K562 (cell line): ENCODE measurements around the gene NR1H2. TPM values are rescaled to one million over a fixed set of nuclear protein-coding genes. Genes with fewer than 3 reads are reported as not detected.
A peak's percentile ranks its signal among the peaks of the same experiment; 100 is the strongest.

Source experiments
- ASH1L ChIP-seq: fragments of 450-650 bp; IDR thresholded peaks from 2 replicates; pipeline ENCODE4 v1.6.1; 2018; ENCODE audit warnings: borderline replicate concordance, mild to moderate bottlenecking, low read depth; ENCODE audit not compliant: partially characterized antibody
- BRF2 ChIP-seq: IDR thresholded peaks from 3 replicates; pipeline ENCODE4 v1.6.1; 2011; ENCODE audit warnings: borderline replicate concordance, mild to moderate bottlenecking; ENCODE audit not compliant: insufficient read length, insufficient read depth
- E2F8 ChIP-seq: fragments of 450-650 bp; IDR thresholded peaks from 2 replicates; pipeline ENCODE4 v1.7.1; 2018; ENCODE audit warnings: mild to moderate bottlenecking, low read depth; ENCODE audit not compliant: partially characterized antibody
- ERF ChIP-seq: fragments of 450-650 bp; formaldehyde crosslinking; IDR thresholded peaks from 2 replicates; pipeline ENCODE4 v1.4.0; 2020; ENCODE audit warnings: mild to moderate bottlenecking, mixed read lengths
- HOXB6 ChIP-seq: fragments of 250-450 bp; sonication (Bioruptor Pico); IDR thresholded peaks from 2 replicates; pipeline ENCODE4 v1.5.1; 2022; ENCODE audit warnings: mild to moderate bottlenecking, borderline replicate concordance
- MAFF ChIP-seq: IDR thresholded peaks from 2 replicates; pipeline ENCODE4 v1.6.1; 2012; ENCODE audit warnings: low read length, improper control_type of control experiment
- MYBL2 ChIP-seq, 2 experiments: fragments of 450-650 bp in 1 of 2; sonication (generic) in 1 of 2; formaldehyde crosslinking in 1 of 2; IDR thresholded peaks; 2 replicates each; pipeline versions ENCODE4 v1.6.1 to v1.8.1; 2017 to 2022; ENCODE audit warnings: borderline replicate concordance in 1 of 2, inconsistent platforms in 1 of 2, low read depth in 1 of 2, mild to moderate bottlenecking in 1 of 2, missing genetic modification reagents in 1 of 2, moderate library complexity in 1 of 2
- NCOA1 ChIP-seq: fragments of 450-650 bp; IDR thresholded peaks from 2 replicates; pipeline ENCODE4 v1.6.1; 2016; ENCODE audit warnings: low read depth
- PCBP1 ChIP-seq: fragments of 200-400 bp; formaldehyde crosslinking; IDR thresholded peaks from 2 replicates; pipeline ENCODE4 v1.6.1; 2018; ENCODE audit warnings: mild to moderate bottlenecking, low read depth, low read length; ENCODE audit not compliant: poor library complexity, severe bottlenecking
- PHF8 ChIP-seq: fragments of 200-600 bp; sonication (generic); IDR thresholded peaks from 2 replicates; pipeline ENCODE4 v1.6.1; 2012; ENCODE audit warnings: mixed run types, mild to moderate bottlenecking, inconsistent platforms, low read length, moderate library complexity, borderline replicate concordance
- TCF7L2 ChIP-seq: fragments of 150-350 bp; IDR thresholded peaks from 2 replicates; pipeline ENCODE4 v1.6.1; 2016; ENCODE audit warnings: low read depth, mild to moderate bottlenecking, low read length, moderate library complexity
- ZBTB1 ChIP-seq: sonication (generic); formaldehyde crosslinking; IDR thresholded peaks from 2 replicates; pipeline ENCODE4 v1.8.1; 2023; ENCODE audit warnings: missing genetic modification reagents, low read depth, mild to moderate bottlenecking, borderline replicate concordance
- ZNF217 ChIP-seq: sonication (generic); formaldehyde crosslinking; IDR thresholded peaks from 2 replicates; pipeline ENCODE4 v1.8.0; 2022; ENCODE audit warnings: mild to moderate bottlenecking, missing genetic modification reagents
- ZNF398 ChIP-seq: fragments of 250-450 bp; sonication (Bioruptor Pico); IDR thresholded peaks from 2 replicates; pipeline ENCODE4 v1.8.0; 2021; ENCODE audit warnings: moderate library complexity, mild to moderate bottlenecking, inconsistent platforms
- ZNF512 ChIP-seq: IDR thresholded peaks from 2 replicates; pipeline ENCODE4 v1.6.1; 2016; ENCODE audit warnings: missing genetic modification characterization, missing compliant biosample characterization
- polyA plus RNA-seq, 8 experiments: library from polyadenylated mRNA; depleted of rRNA in 4 of 8; stranded (reverse) in 5 of 8; unstranded in 3 of 8; fragments of >200 nt; fragmentation: Nextera tagmentation in 2 of 8; fragmentation: Illumina TruSeq in 1 of 8; extraction: Ambion mirVana in 2 of 8; extraction: Trizol in 1 of 8; gene quantifications; 2 replicates each; pipeline versions ENCODE4 v1.2.1 to v1.2.3, GENCODE V29; 2011 to 2014; ENCODE audit warnings: inconsistent platforms in 1 of 8, missing spikeins in 1 of 8
- total RNA-seq, 7 experiments: library from RNA; depleted of rRNA in 6 of 7; stranded (reverse); fragments of >200 nt in 6 of 7; fragmentation: Illumina TruSeq in 2 of 7; extraction: Trizol in 2 of 7; gene quantifications; 2 replicates each; pipeline versions ENCODE4 v1.2.1 to v1.2.3, GENCODE V29; 2011 to 2021; ENCODE audit warnings: low replicate concordance in 1 of 7

Gene NR1H2
- total and polyA plus RNA-seq, 9 of the 15 experiments (the other 6 are each of a cell fraction or from before 2014, with no cell fraction given): 0.11 to 73.8 (median 24.0) TPM

DNA sequence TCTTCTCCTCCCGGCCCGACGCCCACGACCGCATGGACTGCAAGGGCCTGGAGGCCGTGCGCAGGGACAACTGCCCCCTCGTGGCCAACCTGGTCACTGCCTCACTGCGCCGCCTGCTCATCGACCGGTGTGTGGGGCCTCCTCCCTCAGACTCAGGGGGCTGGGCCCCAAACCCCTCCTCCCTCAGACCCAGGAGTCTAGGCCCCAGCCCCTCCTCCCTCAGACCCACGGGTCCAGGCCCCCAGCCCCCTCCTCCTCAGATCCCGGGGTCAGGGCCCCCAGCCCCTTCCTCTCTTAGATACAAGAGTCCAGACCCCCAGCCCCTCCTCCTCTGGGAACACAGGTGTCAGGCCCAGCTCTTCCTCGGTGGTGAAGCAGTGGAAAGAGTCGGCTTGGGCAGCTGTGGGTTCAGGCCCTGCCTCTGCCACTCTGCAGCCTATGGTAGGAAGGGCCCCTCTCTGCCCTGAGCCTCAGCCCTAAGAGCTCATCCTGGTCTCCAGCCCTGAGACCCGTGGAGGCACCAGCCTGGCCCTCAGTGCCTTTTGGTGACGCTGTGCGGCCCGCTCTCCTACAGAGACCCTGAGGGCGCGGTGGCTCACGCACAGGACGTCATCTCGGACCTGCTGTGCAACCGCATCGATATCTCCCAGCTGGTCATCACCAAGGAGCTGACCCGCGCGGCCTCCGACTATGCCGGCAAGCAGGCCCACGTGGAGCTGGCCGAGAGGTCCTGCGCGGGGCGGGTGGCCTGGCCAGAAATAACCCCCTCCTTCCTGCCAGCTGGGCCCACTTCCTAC lies 38.8 kb downstream of the NR1H2 start (continued):
- TF ChIP-seq BRF2 (no peak), PHF8 (0 out of 2 replicates have a peak, but pooled peaks have one; percentile 11), ZNF512 (tag) (no peak), ERF (CRISPR knock-in tag) (0 out of 2 replicates have a peak, but pooled peaks have one; percentile 42), HOXB6 (CRISPR knock-in tag) (no peak), MYBL2 (IDR thresholded peaks at IDR 0.05; ENCODE audit: low read depth) (no peak), MYBL2 (CRISPR knock-in tag; IDR thresholded peaks at IDR 0.05; ENCODE audit: borderline replicate concordance) (no peak), ZNF398 (CRISPR knock-in tag) (no peak), MAFF (no peak), ZNF217 (CRISPR knock-in tag) (no peak), ASH1L (no peak), ZBTB1 (CRISPR knock-in tag) (no peak; the same call in 1 of the 2 replicates), TCF7L2 (no peak), NCOA1 (no peak), PCBP1 (peak; percentile 13), E2F8 (peak; percentile 36)
